OCI-LY3 (cell line): ENCODE results near the gene PARD6G.

Source experiments
- EZH2phosphoT487 ChIP-seq: fragments of 200-600 bp; shearing (Covaris generic); IDR thresholded peaks from 2 replicates; pipeline ENCODE4 v1.6.1; 2018; ENCODE audit warnings: antibody characterized with exemption, mixed run types, low read depth
- TF ChIP-seq, protein P1 (sequence below): fragments of 200-600, 300-600 bp; sonication (generic); IDR thresholded peaks from 2 replicates; pipeline ENCODE4 v1.5.1; 2014; ENCODE audit warnings: antibody characterized with exemption, low read length, low read depth

DNA sequence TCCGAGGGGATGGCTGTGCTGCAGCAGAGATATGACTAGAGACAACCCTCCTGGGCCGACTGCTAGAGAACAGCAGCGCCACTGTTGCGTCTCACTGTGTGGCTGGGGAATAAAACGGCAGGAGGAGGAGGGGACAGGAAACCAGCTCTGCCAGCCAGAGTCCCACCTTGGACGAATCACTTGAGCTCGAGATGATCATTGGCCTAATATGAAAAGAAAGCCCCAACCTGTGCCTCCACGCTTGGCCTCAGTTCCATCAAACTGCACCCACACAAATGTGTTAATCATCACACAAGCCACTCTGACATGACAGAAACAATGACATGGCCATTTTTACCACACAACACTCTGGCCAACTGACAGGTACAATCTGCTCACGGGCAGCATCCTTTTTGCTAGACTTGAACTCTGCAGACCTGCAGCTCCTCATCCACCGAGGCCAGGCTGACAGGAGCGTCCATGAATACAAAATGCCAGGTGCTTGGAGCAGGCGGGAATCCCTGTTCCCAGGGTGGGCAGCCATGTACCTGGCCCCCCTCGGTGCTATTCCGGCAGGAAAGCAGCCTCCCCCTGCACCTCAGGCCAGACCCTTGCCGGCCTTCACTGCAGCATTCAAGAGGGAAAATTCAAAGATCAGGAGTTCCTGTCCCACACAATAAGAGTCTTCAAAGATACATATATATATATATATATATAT lies 52.3 kb downstream of the PARD6G start:
- TF ChIP-seq, protein P1, sequence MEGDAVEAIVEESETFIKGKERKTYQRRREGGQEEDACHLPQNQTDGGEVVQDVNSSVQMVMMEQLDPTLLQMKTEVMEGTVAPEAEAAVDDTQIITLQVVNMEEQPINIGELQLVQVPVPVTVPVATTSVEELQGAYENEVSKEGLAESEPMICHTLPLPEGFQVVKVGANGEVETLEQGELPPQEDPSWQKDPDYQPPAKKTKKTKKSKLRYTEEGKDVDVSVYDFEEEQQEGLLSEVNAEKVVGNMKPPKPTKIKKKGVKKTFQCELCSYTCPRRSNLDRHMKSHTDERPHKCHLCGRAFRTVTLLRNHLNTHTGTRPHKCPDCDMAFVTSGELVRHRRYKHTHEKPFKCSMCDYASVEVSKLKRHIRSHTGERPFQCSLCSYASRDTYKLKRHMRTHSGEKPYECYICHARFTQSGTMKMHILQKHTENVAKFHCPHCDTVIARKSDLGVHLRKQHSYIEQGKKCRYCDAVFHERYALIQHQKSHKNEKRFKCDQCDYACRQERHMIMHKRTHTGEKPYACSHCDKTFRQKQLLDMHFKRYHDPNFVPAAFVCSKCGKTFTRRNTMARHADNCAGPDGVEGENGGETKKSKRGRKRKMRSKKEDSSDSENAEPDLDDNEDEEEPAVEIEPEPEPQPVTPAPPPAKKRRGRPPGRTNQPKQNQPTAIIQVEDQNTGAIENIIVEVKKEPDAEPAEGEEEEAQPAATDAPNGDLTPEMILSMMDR: no peak
- no peak for TF ChIP-seq EZH2phosphoT487
